SJCRH30 (cell line): Measurements from ENCODE around the gene TUBB1. TPM values are rescaled to one million over a fixed set of nuclear protein-coding genes. Genes with fewer than 3 reads are reported as not detected.

Experiments used
- DNase-seq, 2 experiments: peaks; one replicate each; pipeline ENCODE4 v3.0.0-alpha.2; 2015 to 2020
- H3K27ac ChIP-seq: fragments of 250-450 bp; sonication (Bioruptor Pico); 2 replicates; pipeline ENCODE4 v1.5.1; 2020; ENCODE audit warnings: mild to moderate bottlenecking, moderate library complexity
- H3K27me3 ChIP-seq: fragments of 250-450 bp; sonication (Bioruptor Pico); 2 replicates; pipeline ENCODE4 v1.5.1; 2020; ENCODE audit warnings: mild to moderate bottlenecking, moderate library complexity
- H3K36me3 ChIP-seq: fragments of 250-450 bp; sonication (Bioruptor Pico); 2 replicates; pipeline ENCODE4 v1.5.1; 2020; ENCODE audit warnings: mild to moderate bottlenecking, moderate library complexity
- H3K4me1 ChIP-seq: fragments of 250-450 bp; sonication (Bioruptor Pico); 2 replicates; pipeline ENCODE4 v1.5.1; 2020; ENCODE audit warnings: mild to moderate bottlenecking, moderate library complexity
- H3K4me3 ChIP-seq: fragments of 250-450 bp; sonication (Bioruptor Pico); 2 replicates; pipeline ENCODE4 v1.5.1; 2020; ENCODE audit warnings: mild to moderate bottlenecking, moderate library complexity
- H3K9me3 ChIP-seq: fragments of 250-450 bp; sonication (Bioruptor Pico); replicated peaks from 2 replicates; pipeline ENCODE4 v1.5.1; 2020; ENCODE audit warnings: mild to moderate bottlenecking, moderate library complexity
- total RNA-seq: library from RNA; depleted of rRNA; stranded (reverse); fragments of >200 nt; shearing (Covaris generic); gene quantifications from 2 replicates; pipeline ENCODE4 v1.2.3, GENCODE V29; 2014

Gene TUBB1
- total RNA-seq, 1 experiment from 2014 or later, result not detected

DNA sequence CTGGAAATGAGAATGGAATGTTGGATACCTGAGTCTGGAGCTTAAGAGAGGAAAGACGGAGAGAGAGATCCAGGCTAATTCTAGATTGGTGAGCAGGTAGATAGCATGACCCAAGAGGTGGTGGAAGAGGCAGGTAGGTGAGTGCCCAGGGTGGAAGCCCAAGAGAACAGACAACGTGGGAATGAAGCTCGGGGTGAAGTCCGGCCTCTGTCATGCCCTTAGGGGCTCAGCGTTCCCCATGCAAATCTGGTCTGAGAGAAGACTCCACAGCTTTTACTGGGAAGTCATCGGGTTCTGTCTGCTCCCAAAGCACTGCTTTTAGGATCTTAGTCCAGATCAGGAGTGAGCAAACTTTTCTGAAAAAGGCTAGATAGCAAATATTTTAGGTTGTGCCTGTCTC is 34.5 kb upstream of the TUBB1 start:
- no peak overlapping the region for H3K4me3 ChIP-seq
- no peak for DNase-seq
- no peak overlapping the region for H3K27ac ChIP-seq
- H3K9me3 ChIP-seq, result no peaks in the 10 kb centered on the region
- H3K36me3 ChIP-seq, result peaks cover 54% of the 10 kb centered on the region
- no peaks in the 10 kb centered on the region for H3K27me3 ChIP-seq
- H3K4me1 ChIP-seq, result peaks cover 7% of the 10 kb centered on the region

DNA sequence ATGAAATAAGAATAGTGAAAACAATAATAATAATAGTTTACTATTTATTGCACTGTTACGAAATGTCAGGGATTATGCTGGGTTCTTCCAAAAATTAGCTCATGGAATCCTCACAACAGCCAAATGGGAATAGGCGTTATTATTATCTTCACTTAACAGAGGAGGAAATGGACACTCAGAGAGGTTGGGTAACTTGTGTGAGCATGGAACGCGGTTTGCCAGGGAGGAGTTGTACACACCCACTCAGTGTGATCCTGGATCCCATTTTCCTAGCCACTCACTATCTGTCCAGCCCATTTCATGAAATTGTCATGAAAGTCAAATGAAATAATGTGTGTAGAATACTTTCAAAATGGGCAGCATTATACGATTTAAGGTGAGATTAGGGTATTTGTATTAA is 33.6 kb upstream of the TUBB1 start:
- Histone ChIP-seq H3K36me3 (peaks cover 64% of the 10 kb centered on the region), H3K27me3 (no peaks in the 10 kb centered on the region), H3K9me3 (no peaks in the 10 kb centered on the region), H3K27ac (no peak overlapping the region), H3K4me3 (no peak overlapping the region), H3K4me1 (peaks cover 7% of the 10 kb centered on the region)
- no peak for DNase-seq

DNA sequence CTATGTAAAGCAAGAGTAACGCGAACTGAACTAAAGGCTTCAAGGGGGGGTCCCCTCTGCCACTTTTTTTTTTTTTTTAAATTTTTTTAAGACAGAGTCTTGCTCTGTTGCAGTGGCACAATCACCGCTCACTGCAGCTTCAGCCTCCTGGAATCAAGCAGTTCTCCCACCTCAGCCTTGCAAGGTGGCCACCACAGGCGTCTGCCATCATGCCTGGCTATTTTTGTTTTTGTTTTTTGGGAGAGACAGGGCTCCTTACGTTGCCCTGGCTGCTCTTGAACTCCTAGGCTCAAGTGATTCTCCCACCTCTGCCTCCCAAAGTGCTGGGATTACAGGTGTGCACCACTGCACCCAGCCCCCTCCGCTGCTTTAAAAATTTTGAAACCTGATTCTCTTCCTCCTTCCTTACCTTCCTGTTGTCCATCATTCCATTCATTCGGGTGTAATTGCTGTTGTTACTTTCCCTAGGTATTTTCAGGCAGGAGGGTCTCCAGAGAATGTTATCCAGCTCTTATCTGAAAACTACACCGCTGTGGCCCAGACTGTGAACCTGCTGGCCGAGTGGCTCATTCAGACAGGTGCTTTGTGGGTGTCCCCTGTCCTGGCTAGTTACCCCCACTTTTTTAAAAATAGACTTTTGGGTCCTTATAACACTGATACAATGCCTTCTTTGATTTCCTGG is 32.8 kb upstream of the TUBB1 start:
- Histone ChIP-seq H3K9me3 (no peaks in the 10 kb centered on the region), H3K36me3 (peaks cover 71% of the 10 kb centered on the region), H3K4me3 (no peak overlapping the region), H3K27me3 (no peaks in the 10 kb centered on the region), H3K4me1 (peaks cover 7% of the 10 kb centered on the region), H3K27ac (no peak overlapping the region)
- DNase-seq, result no peak

DNA sequence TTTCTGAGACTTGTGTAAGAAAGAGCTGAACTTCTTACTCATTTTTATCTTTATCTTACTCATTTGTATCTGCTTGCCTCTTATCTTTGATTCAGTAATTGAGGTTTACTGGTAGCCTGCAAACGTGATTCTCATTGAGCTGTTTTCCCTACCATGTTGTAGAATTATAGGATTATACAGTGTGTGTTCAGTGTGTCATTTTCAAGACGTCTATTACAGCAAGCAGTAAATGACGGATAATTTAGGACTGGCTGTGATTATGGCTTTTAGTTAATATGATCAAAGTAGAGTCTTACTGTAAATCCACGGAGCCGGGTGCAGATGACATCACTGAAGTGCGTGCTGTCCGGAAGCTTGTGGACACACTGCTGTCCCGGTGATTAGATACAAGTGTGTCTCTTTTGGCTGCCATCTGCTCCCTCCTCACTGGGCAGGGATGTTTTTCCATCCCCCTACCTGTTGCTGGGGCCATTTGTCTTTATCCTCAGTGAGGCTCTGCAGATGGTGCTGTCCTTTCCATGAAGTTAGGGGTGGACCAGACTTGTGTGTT is 32.2 kb upstream of the TUBB1 start:
- Histone ChIP-seq H3K4me1 (peaks cover 7% of the 10 kb centered on the region), H3K27ac (no peak overlapping the region), H3K27me3 (no peaks in the 10 kb centered on the region), H3K4me3 (no peak overlapping the region), H3K9me3 (no peaks in the 10 kb centered on the region), H3K36me3 (peaks cover 77% of the 10 kb centered on the region)
- DNase-seq, result no peak

GRCh38 chr20:58987790-58988564 is 31.3 kb upstream of the TUBB1 start:
- DNase-seq, result no peak
- peaks cover 82% of the 10 kb centered on the region for H3K36me3 ChIP-seq
- no peak overlapping the region for H3K4me3 ChIP-seq
- H3K4me1 ChIP-seq, result peaks cover 2% of the 10 kb centered on the region
- H3K9me3 ChIP-seq, result no peaks in the 10 kb centered on the region
- H3K27me3 ChIP-seq, result no peaks in the 10 kb centered on the region
- no peak overlapping the region for H3K27ac ChIP-seq

GRCh38 chr20:58988565-58988882 is 30.7 kb upstream of the TUBB1 start:
- Histone ChIP-seq H3K4me3 (no peak overlapping the region), H3K36me3 (peaks cover 88% of the 10 kb centered on the region), H3K27me3 (no peaks in the 10 kb centered on the region), H3K27ac (no peak overlapping the region), H3K9me3 (no peaks in the 10 kb centered on the region), H3K4me1 (peaks cover 6% of the 10 kb centered on the region)
- no peak for DNase-seq

DNA sequence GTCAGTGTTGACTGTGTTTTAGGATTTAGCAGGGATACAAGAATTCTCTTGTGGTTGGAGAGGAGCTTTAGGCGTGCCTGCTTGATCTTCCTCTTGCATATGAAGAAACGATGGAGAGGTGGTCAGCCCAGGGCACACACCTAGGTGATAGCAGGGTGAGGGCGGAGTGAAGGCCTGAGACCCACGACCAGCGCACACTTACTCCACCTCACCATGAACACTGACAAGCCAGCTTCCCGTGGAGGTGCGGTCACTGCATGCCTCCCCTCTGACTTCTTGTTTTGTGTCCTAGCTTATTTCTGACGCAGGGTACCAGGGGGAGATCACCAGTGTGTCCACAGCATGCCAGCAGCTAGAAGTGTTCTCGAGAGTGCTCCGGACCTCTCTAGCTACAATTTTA is 30.0 kb upstream of the TUBB1 start:
- DNase-seq, result no peak
- peaks cover 6% of the 10 kb centered on the region for H3K4me1 ChIP-seq
- H3K9me3 ChIP-seq, result no peaks in the 10 kb centered on the region
- no peaks in the 10 kb centered on the region for H3K27me3 ChIP-seq
- no peak overlapping the region for H3K27ac ChIP-seq
- no peak overlapping the region for H3K4me3 ChIP-seq
- peaks cover 91% of the 10 kb centered on the region for H3K36me3 ChIP-seq

GRCh38 chr20:58990651-58991445 is 28.4 kb upstream of the TUBB1 start:
- Histone ChIP-seq H3K9me3 (no peaks in the 10 kb centered on the region), H3K4me1 (peaks cover 6% of the 10 kb centered on the region), H3K27me3 (no peaks in the 10 kb centered on the region), H3K4me3 (no peak overlapping the region), H3K27ac (no peak overlapping the region), H3K36me3 (peaks cover 97% of the 10 kb centered on the region)
- DNase-seq, result no peak

DNA sequence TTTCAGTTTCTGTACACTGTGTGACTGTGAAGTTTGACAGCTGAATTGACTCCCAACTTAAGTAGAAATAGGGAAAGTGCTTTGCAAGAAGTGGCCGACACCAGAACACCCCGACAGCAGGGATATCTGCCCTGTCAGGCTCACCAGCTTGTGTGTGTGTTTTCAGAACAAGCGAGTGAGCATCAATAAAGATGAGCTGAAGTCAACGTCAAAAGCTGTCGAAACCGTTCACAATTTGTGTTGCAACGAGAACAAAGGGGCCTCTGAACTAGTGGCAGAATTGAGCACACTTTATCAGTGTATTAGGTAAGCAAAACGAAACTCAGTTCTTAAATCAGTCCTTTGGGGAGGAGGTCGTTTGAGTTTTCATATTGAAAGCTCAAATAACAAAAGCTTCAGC is 27.5 kb upstream of the TUBB1 start:
- Histone ChIP-seq H3K27ac (no peak overlapping the region), H3K36me3 (peaks cover 97% of the 10 kb centered on the region), H3K4me3 (no peak overlapping the region), H3K9me3 (no peaks in the 10 kb centered on the region), H3K27me3 (no peaks in the 10 kb centered on the region), H3K4me1 (peaks cover 6% of the 10 kb centered on the region)
- DNase-seq, result no peak

DNA sequence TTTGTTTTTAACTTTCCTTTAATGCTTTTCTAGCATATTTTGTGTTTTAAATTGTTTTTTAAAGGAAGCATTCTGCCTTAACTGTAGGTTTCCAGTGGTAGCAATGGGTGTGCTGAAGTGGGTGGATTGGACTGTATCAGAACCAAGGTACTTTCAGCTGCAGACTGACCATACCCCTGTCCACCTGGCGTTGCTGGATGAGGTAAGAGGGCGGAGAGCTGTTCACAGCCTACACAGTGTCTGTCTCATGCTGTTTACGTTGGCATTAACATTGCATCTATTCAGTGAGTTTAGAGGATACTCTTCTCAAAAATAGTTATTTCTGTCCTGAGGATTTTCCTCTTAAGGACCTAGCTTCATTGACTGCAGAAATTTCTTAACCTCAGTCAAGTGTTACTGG is 26.3 kb upstream of the TUBB1 start:
- no peaks in the 10 kb centered on the region for H3K27me3 ChIP-seq
- peaks cover 92% of the 10 kb centered on the region for H3K36me3 ChIP-seq
- H3K9me3 ChIP-seq, result no peaks in the 10 kb centered on the region
- H3K4me1 ChIP-seq, result peaks cover 6% of the 10 kb centered on the region
- DNase-seq, result no peak
- no peak overlapping the region for H3K27ac ChIP-seq
- H3K4me3 ChIP-seq, result no peak overlapping the region

- Histone ChIP-seq H3K4me1 (peaks cover 6% of the 10 kb centered on the region), H3K4me3 (no peak overlapping the region), H3K36me3 (peaks cover 86% of the 10 kb centered on the region), H3K27ac (no peak overlapping the region), H3K27me3 (no peaks in the 10 kb centered on the region), H3K9me3 (no peaks in the 10 kb centered on the region)
- peak; percentile 51 to 71 for DNase-seq
Measured at GRCh38 chr20:58993332-58994248, 25.6 kb upstream of the TUBB1 start.

GRCh38 chr20:58994390-58995159 is 24.7 kb upstream of the TUBB1 start:
- Histone ChIP-seq H3K27ac (no peak overlapping the region), H3K9me3 (no peaks in the 10 kb centered on the region), H3K36me3 (peaks cover 76% of the 10 kb centered on the region), H3K4me1 (peaks cover 6% of the 10 kb centered on the region), H3K27me3 (no peaks in the 10 kb centered on the region), H3K4me3 (no peak overlapping the region)
- DNase-seq, result no peak

- Histone ChIP-seq H3K4me3 (no peak overlapping the region), H3K4me1 (peaks cover 6% of the 10 kb centered on the region), H3K27ac (no peak overlapping the region), H3K9me3 (no peaks in the 10 kb centered on the region), H3K36me3 (peaks cover 65% of the 10 kb centered on the region), H3K27me3 (no peaks in the 10 kb centered on the region)
- DNase-seq, result no peak
Measured at GRCh38 chr20:58995461-58996225, 23.6 kb upstream of the TUBB1 start.
